Kidney glomerular epithelial cell (primary cell): Measurements from ENCODE around the gene MRGPRX2.
A peak's percentile ranks its signal among the peaks of the same experiment; 100 is the strongest.

Experiments
- DNase-seq: peaks from one replicate; lab custom pipeline; 2025; lab: John Stamatoyannopoulos, UW

Gene MRGPRX2

GRCh38 chr11:19075636-19076035 lies 15.1 kb upstream of the MRGPRX2 start:
- DNase-seq: no peak

GRCh38 chr11:19073454-19074415 lies 13.2 kb upstream of the MRGPRX2 start:
- no peak for DNase-seq

DNA sequence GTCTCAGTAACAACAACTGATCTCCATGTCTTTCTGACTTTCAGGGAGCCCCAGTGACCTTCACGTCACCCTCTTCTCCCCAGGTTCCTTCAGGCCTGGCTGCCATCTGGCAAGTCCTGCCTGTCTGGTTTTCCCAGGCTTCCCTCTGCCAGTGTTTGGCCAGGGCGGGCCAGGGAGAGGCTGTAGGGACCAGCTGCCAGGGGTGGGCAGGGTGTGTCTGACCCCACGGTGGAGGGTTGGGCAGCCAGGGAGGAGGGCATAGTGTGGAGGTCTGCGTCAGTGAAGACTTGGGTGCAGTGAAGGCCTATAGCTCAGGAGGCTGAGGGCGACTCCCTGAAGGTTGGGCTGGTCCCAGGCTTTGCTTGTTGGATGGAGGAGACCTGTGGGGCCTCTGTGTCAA lies 11.9 kb upstream of the MRGPRX2 start:
- DNase-seq: no peak

DNA sequence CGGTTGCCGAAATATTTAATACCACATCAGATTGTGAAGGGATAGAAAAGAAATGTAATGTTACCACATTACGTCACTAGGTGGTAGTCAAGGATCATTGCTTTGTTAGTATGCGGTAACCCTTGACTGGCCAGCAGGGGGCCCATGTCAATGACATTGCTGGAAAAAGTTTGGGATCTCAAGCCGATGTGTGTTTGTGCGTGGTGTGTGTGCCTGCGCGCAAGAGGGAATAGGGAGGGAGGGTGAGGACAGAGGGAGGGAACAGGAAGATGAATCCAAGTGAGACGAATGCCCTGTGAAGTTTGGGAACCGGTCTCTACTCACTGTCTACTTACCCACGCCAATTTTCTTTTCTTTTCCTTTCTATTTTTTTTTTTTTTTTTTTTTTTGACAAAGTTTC lies 10.7 kb upstream of the MRGPRX2 start:
- DNase-seq: peak; percentile 87

- DNase-seq: no peak
Observed at GRCh38 chr11:19059833-19060232, 684 bp downstream of the MRGPRX2 start.

- DNase-seq: no peak
Observed at GRCh38 chr11:19055905-19056304, 4.6 kb downstream of the MRGPRX2 start.

DNA sequence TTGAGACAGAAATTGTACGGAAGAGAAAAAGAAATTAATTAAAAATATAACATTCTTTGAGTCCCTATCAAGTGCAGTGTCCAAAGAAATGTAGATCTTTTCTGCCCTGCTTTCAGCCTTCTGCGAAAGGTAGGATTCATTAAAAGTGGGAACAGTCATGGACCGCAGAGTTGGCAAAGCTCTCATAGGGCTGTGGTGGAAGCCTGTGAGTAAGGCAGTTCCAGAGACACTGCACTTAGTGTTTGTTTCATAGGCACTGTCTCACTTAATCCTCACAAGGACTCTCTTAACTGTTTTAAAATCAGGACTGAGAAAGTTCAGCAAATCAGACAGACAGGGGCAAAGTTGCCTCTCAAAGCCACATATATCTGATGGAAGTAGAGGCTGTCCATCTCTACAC lies 5.5 kb downstream of the MRGPRX2 start:
- DNase-seq: no peak

- DNase-seq: no peak
Observed at GRCh38 chr11:19053909-19054308, 6.6 kb downstream of the MRGPRX2 start.

- no peak for DNase-seq
Observed at GRCh38 chr11:19050281-19050680, 10.2 kb downstream of the MRGPRX2 start.

GRCh38 chr11:19049351-19049750 lies 11.2 kb downstream of the MRGPRX2 start:
- DNase-seq: no peak

GRCh38 chr11:19040051-19040450 lies 20.5 kb downstream of the MRGPRX2 start:
- DNase-seq: no peak

GRCh38 chr11:19039409-19039808 lies 21.1 kb downstream of the MRGPRX2 start:
- no peak for DNase-seq

DNA sequence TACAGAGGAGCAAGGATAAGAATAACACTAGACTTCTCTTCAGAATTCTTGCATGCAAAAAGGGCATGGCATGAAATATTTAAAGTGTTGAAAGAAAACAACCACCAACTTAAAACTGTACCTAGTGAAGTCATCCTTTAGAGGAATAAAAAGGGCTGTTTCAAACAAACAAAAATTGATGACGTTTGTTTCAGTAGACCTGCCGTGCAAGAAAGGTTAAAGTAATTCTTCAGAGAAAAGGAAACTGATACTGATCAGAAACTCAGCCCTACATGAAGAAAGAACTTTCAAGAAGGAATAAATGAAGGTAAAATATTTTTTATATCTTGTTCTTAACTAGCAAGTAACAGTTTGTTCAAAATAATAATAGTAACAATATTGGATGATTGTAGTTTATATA lies 27.5 kb downstream of the MRGPRX2 start:
- DNase-seq: no peak

- peak; percentile 94 for DNase-seq
Observed at GRCh38 chr11:19027829-19028595, 32.5 kb downstream of the MRGPRX2 start.

- no peak for DNase-seq
Observed at GRCh38 chr11:19026862-19027261, 33.7 kb downstream of the MRGPRX2 start.

DNA sequence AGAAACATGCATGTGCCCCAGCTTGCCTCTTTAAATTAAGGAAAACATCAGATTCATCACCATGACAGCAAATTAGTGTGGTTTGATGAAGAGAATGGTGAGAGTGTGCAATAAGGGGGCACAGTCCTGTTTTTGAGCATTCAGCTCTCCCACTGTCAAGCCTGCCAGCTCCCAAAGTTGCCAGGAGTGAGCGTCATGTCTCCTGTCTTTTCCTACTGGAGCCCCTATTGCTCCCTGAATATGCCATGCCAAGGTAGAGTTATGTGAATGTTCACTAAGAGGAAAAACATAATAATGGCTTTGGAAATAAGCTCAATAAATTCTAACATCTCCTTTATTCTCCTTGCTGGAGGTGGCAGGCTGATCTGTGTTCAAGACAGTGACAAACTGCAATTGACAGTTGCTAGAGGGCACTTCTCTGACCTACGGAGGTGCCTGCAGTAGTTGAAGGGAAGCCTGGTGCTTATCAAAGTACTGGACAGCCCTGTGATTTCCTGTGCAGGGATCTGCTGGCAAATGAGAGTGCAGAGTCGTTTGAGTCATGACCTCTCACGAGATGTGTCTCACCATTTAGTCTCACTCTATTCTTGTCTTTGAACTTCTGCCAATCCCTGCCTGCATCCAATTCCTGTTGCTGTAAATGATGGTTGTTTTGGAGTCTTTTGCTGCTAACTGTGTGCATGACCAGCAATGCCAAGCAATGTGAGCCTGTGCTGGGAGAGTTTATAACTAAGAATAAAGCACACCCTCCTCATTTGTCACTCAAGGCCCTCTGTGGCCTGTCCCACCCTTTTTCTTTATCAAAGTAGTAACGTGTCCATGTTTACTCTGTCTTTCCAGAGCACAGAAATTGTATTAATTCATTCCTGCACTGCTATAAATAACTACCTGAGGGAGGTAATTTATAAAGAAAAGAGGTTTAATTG lies 34.8 kb downstream of the MRGPRX2 start:
- DNase-seq: no peak

DNA sequence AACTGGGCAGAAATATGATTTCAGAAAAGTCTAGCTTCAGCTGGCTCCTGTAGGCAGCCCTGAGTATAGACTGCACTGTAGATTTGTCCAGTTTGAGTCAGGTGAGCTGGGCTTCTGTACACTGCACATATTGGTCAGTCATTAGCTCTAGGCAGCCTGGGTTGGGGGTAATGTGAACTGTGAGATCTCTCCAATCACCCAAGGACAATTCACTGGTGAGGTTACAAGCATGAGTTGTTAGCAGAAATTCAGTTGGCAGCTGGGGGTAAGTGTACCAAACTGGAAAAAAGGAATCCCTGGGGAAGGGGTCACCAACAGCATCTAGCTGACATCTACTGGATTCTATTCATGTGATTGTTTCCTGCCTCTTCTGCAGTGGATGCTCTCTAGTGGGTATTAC lies 39.7 kb downstream of the MRGPRX2 start:
- no peak for DNase-seq

DNA sequence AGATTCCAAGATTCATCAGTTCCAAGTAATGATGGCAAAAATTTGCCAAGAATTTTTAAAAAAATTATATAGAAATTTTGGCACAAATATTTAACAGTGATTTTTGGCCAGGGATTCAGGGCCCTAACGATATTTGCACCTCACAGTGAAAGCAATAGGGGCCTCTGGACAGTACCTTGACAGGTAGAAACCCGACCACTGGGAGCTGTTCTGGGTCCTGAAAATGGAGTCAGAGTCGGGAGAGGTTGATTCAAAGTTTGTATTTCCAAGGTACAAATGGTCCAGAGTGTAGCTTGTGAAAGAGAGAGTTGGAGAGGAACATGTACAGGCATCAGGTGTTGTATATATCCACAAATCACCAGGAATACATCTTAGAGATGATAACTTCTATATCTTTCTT lies 41.6 kb downstream of the MRGPRX2 start:
- DNase-seq: peak; percentile 5

DNA sequence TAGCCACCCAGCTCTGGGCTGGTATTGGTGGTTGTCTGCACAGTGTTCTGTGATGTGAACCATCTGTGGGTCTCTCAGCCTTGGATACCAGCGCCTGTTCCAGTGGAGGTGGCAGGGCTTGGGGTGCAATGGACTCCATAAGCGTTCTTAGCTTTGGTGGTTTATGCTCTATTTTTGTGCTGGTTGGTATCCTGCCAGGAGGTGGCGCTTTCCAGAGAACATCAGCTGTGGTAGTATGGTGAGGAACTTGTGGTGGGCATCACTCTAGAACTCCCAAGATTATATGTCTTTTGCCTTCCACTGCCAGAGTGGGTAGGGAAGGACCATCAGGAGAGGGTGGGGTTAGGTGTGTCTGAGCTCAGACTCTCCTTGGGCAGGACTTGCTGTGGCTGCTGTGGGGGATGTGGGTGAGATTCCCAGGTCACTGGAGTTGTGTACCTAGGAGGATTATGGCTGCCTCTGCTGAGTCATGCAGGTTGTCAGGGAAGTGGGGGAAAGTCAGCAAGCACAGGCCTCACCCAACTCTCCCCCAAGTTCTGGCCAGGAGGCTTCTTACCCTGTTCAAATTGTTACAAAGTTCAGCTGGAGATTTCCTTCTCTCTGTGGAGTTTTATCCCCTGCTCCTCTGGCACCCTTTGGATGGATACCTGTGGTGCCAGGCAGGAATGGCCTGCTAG lies 47.2 kb downstream of the MRGPRX2 start:
- DNase-seq: no peak

DNA sequence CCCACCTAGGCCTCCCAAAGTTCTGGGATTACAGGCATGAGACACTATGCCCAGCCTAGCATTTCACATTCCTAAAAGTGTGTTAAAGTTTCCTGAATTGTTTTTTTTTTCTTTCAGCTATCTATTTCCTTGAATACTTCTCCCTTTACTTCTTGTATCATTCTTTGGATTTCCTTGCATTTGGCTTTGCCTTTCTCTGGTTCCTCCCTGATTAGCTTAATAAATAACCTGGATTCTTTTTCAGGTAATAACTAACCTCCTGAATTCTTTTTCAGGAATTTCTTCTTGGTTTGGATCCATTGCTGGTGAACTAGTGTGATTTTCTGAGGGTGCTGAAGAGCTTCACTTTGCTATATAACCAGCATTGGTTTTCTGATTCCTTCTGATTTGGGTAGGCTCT lies 47.9 kb downstream of the MRGPRX2 start:
- no peak for DNase-seq
